ENCODE data around the gene COPZ1.

COPZ1 gene

DNA sequence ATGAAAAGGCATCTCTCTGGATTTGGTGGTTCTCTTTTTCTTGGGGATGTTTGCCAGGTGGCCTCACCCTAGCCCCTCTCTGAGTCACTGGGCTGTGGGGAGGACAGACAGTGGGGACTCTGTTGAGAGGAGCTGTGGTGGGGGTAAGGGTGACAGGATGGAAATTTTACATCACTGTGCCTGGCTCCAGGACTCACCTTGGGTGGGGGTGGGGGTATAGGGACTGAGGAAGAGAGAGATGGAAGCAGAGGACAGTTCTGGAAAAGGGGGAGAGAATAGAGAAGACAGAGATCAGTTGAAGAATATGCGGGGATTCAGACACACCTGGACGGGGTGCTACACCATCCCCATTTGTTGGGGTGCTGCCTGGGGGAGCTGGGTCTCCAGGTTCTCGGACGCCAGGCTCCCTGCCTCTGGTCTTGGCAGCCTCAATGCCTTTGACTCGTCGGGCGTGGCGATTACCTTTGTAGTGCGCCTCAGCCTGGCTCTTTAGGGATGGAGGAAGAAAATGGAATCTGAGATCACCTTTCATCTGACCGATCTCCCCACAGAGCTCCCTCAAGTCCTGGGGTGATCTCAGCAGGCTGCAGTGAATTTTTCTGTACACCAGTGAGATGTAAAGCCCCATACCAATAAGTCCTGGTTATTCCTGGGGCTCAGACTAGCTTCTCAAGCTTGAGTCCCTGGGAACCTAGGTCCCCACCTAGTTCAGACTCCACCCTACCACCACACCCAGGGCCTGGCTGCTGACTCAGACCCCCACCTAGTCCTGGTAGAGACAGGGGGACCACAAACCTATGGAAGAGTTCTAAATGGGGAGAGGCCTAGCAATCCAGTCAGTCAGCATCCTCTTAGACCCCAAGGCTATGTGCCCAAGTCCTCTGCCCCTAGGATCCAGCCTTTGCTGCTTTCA, 49.0 kb downstream of the COPZ1 start:
- no peak for DNase-seq (ENCODE audit: low read depth)
- H3K4me3 ChIP-seq (replicated peaks; ENCODE audit: low read depth, low read length): no peak overlapping the region
- TF ChIP-seq, protein P1, sequence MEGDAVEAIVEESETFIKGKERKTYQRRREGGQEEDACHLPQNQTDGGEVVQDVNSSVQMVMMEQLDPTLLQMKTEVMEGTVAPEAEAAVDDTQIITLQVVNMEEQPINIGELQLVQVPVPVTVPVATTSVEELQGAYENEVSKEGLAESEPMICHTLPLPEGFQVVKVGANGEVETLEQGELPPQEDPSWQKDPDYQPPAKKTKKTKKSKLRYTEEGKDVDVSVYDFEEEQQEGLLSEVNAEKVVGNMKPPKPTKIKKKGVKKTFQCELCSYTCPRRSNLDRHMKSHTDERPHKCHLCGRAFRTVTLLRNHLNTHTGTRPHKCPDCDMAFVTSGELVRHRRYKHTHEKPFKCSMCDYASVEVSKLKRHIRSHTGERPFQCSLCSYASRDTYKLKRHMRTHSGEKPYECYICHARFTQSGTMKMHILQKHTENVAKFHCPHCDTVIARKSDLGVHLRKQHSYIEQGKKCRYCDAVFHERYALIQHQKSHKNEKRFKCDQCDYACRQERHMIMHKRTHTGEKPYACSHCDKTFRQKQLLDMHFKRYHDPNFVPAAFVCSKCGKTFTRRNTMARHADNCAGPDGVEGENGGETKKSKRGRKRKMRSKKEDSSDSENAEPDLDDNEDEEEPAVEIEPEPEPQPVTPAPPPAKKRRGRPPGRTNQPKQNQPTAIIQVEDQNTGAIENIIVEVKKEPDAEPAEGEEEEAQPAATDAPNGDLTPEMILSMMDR (IDR thresholded peaks at IDR 0.05; ENCODE audit: low read length, missing control alignments): no peak

DNA sequence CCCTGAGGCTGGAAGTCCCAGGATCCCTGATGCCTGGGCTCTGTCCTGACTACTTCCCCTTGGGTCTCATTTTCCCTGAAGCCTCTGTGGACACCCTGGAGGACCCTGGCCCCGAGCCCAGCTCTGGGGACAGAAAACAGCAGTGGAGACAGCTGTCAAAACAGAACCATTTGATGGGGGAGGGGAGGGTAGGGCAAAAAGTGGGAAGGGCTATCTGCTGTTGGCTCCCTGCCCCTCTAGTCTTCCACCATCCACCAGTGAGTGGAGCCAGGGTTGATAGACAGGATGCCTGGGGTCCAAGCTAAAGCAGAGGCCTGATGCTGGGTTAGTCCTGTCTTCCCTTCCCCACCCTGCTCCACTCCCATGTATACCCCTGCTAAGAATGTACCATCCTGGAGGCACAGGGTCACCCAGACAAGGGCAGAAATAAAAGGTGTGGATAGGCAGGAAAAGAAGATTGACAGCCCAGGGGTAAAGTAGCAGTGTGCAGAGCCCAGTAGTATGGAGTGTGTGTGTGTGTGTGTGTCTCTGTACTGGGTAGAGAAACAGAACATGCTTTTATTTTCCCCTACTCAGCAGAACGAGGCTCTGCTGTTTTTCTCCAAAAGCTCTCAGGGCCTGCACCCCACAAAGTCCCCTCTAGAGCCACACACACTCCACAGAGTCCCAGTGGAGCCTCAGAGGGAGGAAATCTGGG, 49.8 kb downstream of the COPZ1 start:
- no peak overlapping the region for H3K4me3 ChIP-seq (replicated peaks; ENCODE audit: low read depth, low read length)
- TF ChIP-seq, protein P1 (IDR thresholded peaks at IDR 0.05; ENCODE audit: low read length, missing control alignments): no peak
- DNase-seq (ENCODE audit: low read depth): no peak

DNA sequence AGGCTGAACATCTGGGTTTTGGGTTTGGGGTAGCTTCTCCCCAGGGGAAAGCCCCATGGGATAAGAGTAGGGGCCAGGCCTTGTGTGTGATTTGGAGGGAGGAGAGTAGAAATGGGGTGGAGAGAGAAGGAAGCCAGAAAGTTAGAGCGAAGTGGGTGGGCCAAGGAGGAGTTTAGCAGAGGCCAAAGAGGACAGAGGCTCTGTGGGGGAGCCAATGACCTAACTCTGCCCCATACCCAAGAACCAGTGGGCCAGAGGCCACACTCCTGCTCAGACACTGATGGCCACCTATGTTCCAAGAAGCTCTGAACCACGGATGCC, 50.3 kb downstream of the COPZ1 start:
- TF ChIP-seq, protein P1 (IDR thresholded peaks at IDR 0.05; ENCODE audit: low read length, missing control alignments): no peak
- no peak for DNase-seq (ENCODE audit: low read depth)
- H3K4me3 ChIP-seq (replicated peaks; ENCODE audit: low read depth, low read length): no peak overlapping the region

DNA sequence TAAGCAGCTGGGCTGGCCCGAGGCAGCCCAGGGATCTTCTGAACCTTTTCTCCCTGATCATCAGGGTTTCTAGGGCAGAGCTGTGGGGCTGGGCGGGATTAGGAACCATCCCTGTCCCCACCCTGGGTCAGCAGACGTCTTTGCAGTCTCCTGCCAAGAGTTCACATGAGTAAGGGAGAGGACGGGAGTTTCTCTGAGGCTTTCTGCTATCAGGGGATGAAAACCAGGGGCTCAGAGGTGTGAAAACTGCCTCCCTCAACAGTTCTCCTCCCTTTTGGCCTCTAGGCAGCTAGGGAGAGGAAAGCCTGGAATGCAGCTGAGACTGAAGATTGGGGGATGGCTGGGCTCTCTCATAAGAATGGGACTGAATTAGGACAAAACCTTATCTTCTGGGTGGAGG, 51.7 kb downstream of the COPZ1 start:
- H3K4me3 ChIP-seq (replicated peaks; ENCODE audit: low read depth, low read length): no peak overlapping the region
- TF ChIP-seq, protein P1 (IDR thresholded peaks at IDR 0.05; ENCODE audit: low read length, missing control alignments): no peak
- no peak for DNase-seq (ENCODE audit: low read depth)

DNA sequence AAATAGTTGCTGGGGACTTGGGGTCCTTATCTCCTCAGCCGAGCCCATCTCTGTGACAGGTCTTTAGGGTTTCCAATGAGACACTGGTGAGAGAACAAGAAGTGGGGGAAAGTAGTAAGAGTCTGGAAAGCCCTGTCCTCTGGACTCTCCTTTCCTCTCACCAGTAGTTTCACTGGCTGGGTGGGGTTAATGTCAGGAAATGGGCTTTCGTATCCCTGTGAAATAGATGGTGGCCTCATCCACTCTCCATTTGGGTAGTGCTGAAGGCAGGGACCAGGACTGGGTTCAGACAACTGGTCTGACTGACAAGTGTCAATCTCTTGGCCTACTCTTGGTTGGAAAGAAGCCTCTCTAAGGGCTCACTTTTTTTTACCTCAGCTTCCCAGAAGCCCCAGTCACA, 52.1 kb downstream of the COPZ1 start:
- no peak for DNase-seq (ENCODE audit: low read depth)
- no peak overlapping the region for H3K4me3 ChIP-seq (replicated peaks; ENCODE audit: low read depth, low read length)
- TF ChIP-seq, protein P1 (IDR thresholded peaks at IDR 0.05; ENCODE audit: low read length, missing control alignments): no peak

DNA sequence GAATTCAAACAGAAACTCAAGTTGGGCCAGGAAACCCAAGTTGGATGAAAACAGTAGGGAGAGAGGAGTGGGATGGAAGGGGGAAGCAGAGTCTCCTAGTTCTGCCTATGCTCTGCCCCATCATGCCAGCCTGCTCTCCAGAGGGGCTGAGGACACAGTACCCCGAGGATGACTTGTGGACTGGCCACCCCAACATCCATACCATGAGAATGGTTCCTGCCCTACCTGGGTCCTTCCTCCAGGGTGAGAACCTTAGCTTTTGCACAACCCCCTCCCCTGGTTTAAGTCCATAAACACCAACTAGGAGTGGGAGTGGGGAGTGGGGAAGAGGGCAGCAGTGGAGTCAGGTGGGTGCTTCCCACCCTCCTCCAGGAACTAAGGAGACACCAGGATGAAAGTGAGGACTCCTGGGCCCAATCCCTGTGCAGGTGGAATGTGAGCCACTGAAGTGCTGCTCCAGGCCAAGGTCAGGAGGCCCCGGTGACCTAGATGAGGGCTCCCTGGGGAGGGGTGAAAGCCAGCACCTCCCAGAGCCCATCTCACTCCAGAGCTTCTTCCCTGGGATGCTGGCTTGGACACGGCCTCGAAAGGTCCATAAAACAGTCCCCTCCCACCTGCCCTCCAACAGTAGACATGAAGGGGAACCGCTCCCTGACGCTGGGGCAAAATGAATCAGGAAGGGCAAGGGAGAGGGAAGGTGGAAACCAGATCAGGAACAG, 53.0 kb downstream of the COPZ1 start:
- TF ChIP-seq, protein P1 (IDR thresholded peaks at IDR 0.05; ENCODE audit: low read length, missing control alignments): no peak
- no peak for DNase-seq (ENCODE audit: low read depth)

More for the DNA sequence above, 53.0 kb downstream of the COPZ1 start:
- no peak overlapping the region for H3K4me3 ChIP-seq (replicated peaks; ENCODE audit: low read depth, low read length)
